AG09309 (cell line): Measurements from ENCODE around the gene PCDHGB4.

Experiments
- DNase-seq: peaks from one replicate; pipeline ENCODE4 v3.0.0-alpha.2; 2010; ENCODE audit warnings: low read depth
- H3K4me3 ChIP-seq: 2 replicates; pipeline ENCODE4 v1.5.1; 2011; ENCODE audit warnings: mild to moderate bottlenecking, low read depth, low read length, moderate library complexity; ENCODE audit not compliant: control insufficient read depth
- TF ChIP-seq, protein P1 (sequence below): IDR thresholded peaks from 2 replicates; pipeline ENCODE4 v1.5.1; 2011; ENCODE audit warnings: mild to moderate bottlenecking, low read depth, low read length, inconsistent platforms; ENCODE audit not compliant: insufficient read depth, control insufficient read depth; ENCODE audit errors: missing control alignments

Gene PCDHGB4

DNA sequence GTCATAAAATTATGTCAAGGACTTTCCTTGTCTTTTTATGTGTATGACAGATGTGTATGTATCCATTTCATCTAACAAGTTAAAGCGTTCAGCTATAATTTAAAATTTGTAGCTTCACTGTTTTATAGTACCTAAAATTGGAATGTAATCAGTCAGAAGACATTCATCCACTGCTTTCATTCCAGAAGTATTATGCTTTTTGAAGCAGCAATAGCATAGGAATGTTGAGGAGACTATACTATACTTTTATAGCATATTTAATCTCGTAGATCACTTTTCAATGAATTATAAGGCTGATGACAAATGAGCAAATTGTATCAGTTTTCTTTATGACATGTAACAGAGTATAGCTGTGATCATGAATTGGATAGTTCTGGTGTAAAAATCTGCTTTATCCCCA is 49.7 kb downstream of the PCDHGB4 start:
- no peak overlapping the region for H3K4me3 ChIP-seq
- no peak for DNase-seq
- TF ChIP-seq, protein P1, sequence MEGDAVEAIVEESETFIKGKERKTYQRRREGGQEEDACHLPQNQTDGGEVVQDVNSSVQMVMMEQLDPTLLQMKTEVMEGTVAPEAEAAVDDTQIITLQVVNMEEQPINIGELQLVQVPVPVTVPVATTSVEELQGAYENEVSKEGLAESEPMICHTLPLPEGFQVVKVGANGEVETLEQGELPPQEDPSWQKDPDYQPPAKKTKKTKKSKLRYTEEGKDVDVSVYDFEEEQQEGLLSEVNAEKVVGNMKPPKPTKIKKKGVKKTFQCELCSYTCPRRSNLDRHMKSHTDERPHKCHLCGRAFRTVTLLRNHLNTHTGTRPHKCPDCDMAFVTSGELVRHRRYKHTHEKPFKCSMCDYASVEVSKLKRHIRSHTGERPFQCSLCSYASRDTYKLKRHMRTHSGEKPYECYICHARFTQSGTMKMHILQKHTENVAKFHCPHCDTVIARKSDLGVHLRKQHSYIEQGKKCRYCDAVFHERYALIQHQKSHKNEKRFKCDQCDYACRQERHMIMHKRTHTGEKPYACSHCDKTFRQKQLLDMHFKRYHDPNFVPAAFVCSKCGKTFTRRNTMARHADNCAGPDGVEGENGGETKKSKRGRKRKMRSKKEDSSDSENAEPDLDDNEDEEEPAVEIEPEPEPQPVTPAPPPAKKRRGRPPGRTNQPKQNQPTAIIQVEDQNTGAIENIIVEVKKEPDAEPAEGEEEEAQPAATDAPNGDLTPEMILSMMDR: no peak

DNA sequence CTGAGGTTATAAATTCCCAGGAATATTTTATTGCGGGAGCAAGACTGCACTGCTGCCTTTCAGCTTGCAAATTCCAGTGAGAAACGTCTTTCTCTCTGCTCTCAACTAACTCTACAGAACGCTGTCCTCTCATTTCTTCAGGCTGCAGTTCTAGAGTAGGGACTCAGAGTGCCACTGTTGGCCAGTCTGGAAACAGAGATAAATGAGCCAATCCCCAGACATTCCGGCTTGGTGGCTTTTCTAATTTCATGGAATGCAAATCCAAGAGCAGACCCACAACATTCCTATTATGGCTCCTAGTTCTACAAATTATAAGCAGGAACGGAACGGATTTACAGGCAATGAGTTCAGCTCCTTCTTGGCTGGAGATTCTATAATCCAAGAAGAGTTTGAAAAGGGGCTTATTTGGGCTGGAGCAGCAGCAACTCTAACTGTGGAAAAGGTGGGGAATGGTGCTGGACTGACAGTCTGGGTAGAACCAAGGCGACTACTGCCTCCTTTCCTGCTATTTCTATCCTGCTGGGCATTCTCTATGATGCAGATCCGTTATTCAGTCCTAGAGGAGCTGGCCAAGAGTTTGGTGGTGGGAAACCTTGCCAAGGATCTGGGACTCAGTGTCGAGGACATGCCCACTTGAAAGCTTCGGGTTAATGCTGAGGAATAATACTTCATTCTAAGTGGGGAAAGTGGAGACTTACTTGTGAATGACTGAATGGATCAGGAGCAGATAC is 52.1 kb downstream of the PCDHGB4 start:
- DNase-seq: no peak
- H3K4me3 ChIP-seq: no peak overlapping the region
- TF ChIP-seq, protein P1: peak; percentile 12
